ENCODE measurements around the gene KSR1.

- TF ChIP-seq NRF1 (conservative IDR thresholded peaks at IDR 0.05 in 1 of 2, IDR thresholded peaks at IDR 0.05 in 1 of 2) (no peak), KDM5B (IDR thresholded peaks at IDR 0.05; ENCODE audit: insufficient replicate concordance, low read depth, low read length) (no peak), ZBTB11 (CRISPR knock-in tag; IDR thresholded peaks at IDR 0.05) (no peak)
Observed at GRCh38 chr17:27581016-27581415, 124.8 kb downstream of the KSR1 start.
